ENCODE measurements around the gene NCKAP5L. TPM values are rescaled to one million over a fixed set of nuclear protein-coding genes. Genes with fewer than 3 reads are reported as not detected.
"Not testable (repeated sequence)": the region's sequence is repeated elsewhere in the genome, so short reads cannot be mapped to it uniquely, and the experiment has no call there.

NCKAP5L gene, protein sequence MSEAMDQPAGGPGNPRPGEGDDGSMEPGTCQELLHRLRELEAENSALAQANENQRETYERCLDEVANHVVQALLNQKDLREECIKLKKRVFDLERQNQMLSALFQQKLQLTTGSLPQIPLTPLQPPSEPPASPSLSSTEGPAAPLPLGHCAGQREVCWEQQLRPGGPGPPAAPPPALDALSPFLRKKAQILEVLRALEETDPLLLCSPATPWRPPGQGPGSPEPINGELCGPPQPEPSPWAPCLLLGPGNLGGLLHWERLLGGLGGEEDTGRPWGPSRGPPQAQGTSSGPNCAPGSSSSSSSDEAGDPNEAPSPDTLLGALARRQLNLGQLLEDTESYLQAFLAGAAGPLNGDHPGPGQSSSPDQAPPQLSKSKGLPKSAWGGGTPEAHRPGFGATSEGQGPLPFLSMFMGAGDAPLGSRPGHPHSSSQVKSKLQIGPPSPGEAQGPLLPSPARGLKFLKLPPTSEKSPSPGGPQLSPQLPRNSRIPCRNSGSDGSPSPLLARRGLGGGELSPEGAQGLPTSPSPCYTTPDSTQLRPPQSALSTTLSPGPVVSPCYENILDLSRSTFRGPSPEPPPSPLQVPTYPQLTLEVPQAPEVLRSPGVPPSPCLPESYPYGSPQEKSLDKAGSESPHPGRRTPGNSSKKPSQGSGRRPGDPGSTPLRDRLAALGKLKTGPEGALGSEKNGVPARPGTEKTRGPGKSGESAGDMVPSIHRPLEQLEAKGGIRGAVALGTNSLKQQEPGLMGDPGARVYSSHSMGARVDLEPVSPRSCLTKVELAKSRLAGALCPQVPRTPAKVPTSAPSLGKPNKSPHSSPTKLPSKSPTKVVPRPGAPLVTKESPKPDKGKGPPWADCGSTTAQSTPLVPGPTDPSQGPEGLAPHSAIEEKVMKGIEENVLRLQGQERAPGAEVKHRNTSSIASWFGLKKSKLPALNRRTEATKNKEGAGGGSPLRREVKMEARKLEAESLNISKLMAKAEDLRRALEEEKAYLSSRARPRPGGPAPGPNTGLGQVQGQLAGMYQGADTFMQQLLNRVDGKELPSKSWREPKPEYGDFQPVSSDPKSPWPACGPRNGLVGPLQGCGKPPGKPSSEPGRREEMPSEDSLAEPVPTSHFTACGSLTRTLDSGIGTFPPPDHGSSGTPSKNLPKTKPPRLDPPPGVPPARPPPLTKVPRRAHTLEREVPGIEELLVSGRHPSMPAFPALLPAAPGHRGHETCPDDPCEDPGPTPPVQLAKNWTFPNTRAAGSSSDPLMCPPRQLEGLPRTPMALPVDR (N-terminal part only)
- 29.2 and 29.6 TPM in 2 replicates for total RNA-seq (2014; rRNA removed; shearing (Covaris generic))
- polyA plus RNA-seq (2015; cell fraction: cytosol; rRNA removed) = 59.9 and 79.3 TPM in 2 replicates
- polyA plus RNA-seq (2015; cell fraction: nucleus; rRNA removed) = 108 and 142 TPM in 2 replicates

DNA sequence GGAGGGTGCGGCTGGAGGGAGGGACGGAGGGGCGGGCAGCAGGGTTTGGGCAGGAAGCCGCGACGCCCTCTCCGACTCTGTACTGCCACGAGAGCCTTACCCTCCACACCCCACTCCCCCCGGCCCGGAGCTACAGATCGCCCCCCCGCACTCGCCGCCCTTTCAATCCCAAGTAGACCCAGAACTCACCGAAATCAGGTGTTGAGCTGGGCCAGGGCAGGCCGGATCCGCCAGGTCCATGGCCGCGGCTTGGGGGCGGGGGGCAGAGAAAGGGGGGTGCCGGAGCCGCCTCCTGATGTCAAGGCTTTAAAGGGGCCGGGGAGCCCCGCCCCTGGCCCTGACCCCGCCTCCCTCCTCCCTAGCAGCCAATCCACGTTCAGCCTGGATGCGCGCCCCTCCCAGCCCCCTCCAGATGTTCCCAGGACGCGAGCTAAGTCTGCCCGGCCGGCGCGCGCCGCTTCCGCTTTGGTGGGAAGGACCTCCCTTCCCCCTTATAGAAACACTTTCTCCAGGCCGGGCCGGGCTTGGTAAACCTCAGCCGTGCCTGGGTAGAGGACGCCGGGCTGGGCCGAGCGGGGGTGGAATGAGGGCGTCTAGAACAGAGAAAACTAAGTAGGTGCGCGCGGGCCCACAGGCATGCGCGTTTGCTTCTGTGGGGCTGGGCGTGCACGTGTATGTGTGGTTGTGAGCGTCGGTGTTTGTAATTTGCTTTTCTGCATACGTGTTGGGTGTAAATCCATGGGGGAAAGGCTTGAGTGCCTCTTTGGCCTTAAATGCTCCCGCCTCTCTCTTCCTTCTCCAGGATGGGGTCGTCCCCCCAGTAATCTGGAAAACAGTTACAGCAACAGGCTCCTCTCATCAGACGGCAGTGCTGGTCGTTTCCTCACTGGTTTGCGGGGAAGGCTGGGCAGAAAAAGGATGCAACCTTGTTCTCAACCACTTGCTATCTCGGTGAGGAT lies at the start of gene NCKAP5L:
Gene NCKAP5L, minus strand, starts transcription at position 281 of the 959 bp plus-strand sequence. CDS start 24,369 bp downstream, outside the sequence.
- DNase-seq (ENCODE audit: low read depth, low spot score) = peak; percentile 96
- in situ Hi-C loops (cut with HindIII; ENCODE audit: low pct_unique_long_range_greater_than_20kb, low sequenced_read_pairs) = no loop called here

DNA sequence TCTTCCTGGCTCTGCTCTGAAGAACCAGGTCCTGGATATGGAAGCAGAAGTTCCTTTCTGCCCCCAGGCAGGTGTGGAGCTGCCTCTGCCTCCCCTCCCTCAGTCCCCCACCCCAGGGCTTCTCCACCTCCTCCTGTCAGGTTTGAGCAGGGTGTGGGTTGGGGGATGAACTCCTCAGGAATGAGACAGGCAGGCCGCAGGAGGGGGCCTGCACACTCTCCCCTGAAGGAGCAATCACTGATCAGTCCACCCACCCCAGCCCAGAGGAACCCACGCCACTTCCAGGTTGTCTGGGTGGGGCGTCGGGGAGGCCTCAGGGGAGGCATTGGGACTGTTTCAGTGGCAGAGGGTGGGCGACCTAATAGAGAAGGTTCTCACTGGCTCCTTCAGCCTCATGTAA lies 48.9 kb upstream of the NCKAP5L start:
- in situ Hi-C loops (cut with HindIII; ENCODE audit: low pct_unique_long_range_greater_than_20kb, low sequenced_read_pairs) = no loop called here
- no peak for DNase-seq (ENCODE audit: low read depth, low spot score)

DNA sequence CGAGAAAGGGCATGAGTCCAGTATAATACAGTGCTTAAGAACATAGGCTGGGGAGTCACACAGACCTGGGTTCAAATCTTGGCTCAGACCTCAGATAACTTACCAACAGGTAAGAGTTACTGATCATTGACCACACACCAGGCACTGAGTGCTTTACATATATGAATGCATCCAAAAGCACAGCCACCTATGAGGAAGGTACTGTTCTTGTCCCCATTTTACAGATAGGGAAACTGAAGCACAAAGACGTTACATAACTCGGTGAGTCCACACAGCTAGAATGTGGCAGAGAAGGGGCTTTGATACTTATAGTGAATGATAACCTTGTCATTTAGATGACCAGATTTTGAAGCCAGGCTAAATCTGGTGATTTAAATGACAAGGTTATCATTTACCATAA lies 47.9 kb upstream of the NCKAP5L start:
- in situ Hi-C loops (cut with HindIII; ENCODE audit: low pct_unique_long_range_greater_than_20kb, low sequenced_read_pairs) = no loop called here
- DNase-seq (ENCODE audit: low read depth, low spot score) = no peak

DNA sequence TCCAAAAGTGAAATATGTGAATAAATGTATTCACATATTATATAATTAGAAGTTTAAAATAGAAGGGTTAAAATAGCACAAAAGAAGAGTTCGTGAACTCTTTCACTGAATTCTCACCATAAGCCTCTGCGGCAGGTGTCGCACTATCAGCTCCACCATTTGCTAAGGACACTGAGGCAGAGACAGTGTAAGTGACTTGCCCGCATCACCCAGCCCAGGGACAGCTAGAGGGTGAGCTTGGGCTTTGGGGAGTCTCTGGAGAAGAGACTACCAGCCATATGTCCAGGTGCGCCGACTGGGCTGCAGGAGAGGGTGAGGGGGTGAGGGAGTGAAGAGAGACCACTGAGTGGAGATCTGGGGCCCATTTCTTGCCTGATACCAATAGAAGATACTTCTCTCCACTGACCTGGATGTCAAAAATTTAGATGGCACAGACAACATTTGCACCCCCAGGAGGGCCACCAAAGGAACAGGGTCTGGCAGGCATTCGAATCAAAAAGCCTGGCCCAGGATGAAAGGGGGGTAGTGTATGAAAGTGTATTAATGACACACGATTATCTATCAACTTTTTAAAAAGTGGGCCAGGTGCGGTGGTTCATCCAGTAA lies 47.0 kb upstream of the NCKAP5L start:
- in situ Hi-C loops (cut with HindIII; ENCODE audit: low pct_unique_long_range_greater_than_20kb, low sequenced_read_pairs) = no loop called here
- DNase-seq (ENCODE audit: low read depth, low spot score) = no peak

DNA sequence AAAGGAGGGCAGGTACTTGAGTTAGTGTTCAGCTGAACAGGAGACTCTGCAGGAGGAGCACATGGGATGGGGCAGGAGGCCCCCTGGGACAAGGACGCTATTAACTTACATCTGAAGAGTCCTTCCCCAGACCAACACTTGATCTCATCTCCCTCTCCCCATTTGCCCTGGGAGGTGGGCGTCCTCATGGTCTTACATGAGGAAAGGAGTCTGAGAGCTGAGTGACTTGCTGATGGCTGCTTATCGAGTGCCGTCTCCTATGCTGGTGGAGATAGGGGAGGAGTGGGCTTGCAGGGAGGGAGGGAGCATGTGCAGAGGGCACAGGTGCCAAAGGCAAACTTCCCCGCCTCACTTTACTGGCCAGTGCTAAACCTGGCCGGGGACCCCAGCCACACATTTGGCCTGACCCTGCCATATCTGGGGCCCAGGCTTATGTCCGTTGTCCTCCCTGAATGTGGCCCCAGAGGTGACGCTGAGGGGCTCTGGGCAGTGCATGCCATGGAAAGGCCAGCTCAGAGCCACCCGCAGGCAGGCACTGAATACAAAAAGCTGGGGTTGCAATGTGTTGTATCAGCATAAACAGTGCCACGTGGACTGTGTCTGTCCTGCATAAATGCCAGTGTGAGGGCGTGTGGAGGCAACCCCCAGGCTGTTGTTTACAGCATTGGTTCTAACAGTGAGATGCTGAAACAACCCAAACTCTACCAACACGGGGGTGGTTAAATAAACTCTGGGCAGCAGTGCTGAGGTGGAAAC lies 46.1 kb upstream of the NCKAP5L start:
- in situ Hi-C loops (cut with HindIII; ENCODE audit: low pct_unique_long_range_greater_than_20kb, low sequenced_read_pairs) = no loop called here

DNA sequence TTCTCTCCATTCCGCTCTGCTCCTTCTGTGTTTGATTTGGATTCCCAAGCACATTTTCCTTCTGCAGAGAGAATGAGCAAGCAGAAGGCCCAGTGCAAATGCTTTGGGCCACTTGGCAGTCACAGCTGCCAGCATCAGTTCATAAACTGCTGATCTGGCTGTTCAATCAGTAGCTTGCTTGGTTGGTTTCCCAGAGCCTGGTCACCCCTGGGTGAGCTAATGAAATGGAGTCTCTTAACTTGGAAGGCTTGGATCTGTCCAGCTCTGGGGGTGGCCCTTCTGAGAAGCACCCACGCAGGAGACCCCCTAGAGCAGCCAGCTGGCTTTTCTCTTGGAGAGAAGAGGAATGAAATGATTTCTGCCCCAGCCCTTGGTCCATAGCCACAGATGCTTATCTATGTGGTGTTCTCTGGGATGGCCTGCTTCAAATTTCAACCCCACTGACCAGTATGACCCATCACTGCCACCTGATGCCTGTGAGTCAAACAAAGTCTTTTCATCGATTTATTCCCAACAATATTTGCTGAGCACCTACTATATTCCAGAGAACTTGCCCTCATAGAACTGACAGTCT lies 45.2 kb upstream of the NCKAP5L start:
- in situ Hi-C loops (cut with HindIII; ENCODE audit: low pct_unique_long_range_greater_than_20kb, low sequenced_read_pairs) = no loop called here
- no peak for DNase-seq (ENCODE audit: low read depth, low spot score)

More for the DNA sequence above, 46.1 kb upstream of the NCKAP5L start:
- DNase-seq (ENCODE audit: low read depth, low spot score) = peak; percentile 25

DNA sequence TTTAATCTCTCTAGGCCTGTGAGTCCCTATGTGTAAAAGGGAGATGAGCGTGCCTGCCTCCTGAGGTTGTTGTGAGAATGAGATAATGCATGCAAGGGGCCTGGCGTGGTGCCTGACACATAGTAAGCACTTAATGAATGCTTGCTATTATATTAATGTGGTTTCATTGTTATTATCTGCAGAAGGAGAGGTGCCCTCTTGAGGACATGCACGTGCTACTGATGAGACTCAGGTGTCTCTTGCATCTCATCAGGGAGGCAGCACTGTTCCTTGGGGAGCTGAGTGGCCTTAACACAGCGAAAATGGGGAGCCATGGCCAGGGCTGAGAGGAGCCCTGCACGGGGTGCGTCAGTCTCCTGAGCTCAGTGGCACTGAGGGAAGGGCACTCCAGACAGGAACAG lies 44.6 kb upstream of the NCKAP5L start:
- in situ Hi-C loops (cut with HindIII; ENCODE audit: low pct_unique_long_range_greater_than_20kb, low sequenced_read_pairs) = no loop called here

DNA sequence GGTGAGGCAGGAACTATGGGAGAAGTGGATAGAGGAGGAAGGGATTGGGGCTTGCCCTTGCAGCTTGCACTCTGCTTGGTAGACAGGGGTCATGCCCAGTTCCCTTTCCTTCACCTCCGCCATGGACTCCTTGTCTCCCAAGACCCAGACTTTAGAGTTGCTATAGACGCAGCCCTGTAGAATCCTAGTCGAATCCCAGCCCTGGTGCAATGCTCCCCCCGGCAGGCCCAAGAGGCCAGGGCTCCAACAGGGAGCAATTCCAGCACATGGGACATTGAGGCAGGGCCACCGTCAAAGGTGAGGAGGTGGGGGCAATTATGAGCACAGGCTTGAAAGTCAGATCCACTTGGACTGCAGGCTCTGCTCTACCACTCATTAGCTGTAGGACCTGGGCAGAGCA lies 44.2 kb upstream of the NCKAP5L start:
- in situ Hi-C loops (cut with HindIII; ENCODE audit: low pct_unique_long_range_greater_than_20kb, low sequenced_read_pairs) = no loop called here
- DNase-seq (ENCODE audit: low read depth, low spot score) = no peak

More for the DNA sequence above, 44.6 kb upstream of the NCKAP5L start:
- DNase-seq (ENCODE audit: low read depth, low spot score) = peak; percentile 15

DNA sequence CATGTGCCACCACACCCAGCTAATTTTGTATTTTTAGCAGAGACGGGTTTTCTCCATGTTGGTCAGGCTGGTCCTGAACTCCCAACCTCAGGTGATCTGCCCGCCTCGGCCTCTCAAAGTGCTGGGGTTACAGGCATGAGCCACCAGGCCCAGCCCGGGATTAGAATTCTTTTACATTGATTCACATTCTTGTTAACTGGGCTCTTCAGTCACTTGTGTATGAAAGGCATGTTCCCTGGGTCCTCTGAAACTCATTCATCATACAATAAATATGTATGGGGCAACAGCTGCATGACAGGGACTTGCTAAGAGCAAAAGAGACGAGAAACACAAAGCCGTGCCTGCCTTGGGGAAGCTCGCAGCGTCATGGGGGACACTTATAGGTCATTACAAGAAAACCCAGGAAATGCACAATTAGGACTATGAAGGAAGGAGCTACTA lies 43.6 kb upstream of the NCKAP5L start:
- DNase-seq (ENCODE audit: low read depth, low spot score); in situ Hi-C loops (cut with HindIII; ENCODE audit: low pct_unique_long_range_greater_than_20kb, low sequenced_read_pairs): not testable (repeated sequence)

DNA sequence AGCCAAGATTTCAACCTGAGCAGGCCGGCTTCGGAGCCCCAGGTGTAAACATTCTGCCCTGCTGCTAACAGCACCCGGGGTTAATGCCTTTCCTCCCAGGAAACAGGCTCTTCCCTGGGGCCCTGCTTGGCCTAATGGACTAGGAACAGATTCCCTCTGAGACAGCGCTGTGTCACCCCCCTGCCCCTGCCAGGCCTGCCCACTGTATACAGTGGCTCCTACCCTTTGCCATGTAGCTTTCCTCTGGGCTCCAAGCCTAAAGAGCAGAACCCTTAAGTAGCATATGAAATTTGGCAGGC lies 43.0 kb upstream of the NCKAP5L start:
- no peak for DNase-seq (ENCODE audit: low read depth, low spot score)
- in situ Hi-C loops (cut with HindIII; ENCODE audit: low pct_unique_long_range_greater_than_20kb, low sequenced_read_pairs) = no loop called here

DNA sequence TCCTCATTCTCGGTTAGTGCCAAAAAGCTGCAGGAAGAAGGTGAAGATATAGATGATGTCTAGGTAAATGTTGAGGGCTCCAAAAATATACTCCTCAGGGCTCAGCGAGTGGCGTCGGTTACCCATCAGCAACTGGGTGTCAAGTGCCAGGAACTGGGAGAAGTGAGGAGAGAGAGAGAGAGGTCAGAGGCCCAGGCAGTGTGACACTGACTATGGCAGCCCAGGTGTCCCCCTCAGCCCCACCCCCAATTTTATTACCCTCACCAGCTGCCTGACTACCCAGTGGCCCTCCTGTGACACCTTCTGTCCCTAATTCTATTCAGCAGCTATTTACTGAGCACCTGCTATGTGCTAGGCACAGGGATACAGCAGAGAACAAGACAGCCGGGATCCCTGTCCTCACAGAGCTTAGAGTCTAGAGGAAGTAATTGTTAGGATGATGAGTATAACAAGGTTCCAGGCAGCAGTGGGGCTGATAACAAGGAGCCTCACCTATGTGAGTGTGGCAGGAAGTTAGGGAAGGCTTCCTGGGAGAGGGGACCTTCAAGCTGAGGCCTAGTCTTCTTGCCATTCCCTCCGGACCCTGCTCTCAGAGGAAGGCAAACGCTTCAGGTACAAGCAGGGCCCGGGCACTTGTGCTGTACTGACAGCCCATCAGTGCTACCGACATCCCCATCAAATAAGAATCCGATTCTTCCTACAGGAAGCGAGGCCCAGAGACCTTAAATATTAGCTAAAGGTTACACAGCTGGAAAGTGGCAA lies 42.5 kb upstream of the NCKAP5L start:
- in situ Hi-C loops (cut with HindIII; ENCODE audit: low pct_unique_long_range_greater_than_20kb, low sequenced_read_pairs) = no loop called here
- no peak for DNase-seq (ENCODE audit: low read depth, low spot score)

DNA sequence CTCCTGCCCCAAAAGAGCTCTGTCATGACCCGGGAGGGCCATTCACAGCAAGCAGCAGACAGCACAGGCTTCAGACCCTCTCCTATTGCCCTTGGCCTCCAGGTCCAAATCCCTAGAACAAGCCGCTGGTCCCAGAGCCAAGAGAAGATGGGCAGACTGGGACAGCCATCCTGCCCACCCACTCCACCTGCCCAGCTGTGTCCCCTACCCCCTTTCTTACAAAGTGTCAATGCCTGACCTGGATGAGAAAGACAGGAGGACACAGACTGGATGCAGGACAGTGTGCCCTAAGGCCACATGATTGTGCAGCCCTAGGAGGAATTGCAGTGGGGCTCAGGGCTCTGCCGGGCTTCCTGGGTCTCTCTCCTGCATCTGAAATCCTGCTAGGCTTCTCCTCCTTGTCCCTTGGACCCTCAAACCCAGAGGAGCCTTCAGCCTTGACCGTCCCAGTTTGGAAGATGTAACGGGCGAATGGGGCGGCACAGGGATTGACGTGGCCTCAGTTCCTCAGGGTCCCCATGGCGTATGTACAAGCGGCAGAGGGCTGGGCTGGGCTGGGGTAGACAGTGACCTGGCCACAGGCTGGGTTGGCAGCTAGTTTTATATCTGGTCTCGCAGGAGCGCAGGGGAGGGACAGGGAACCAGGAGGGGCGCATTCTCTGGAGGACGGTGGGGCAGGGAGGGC lies 41.7 kb upstream of the NCKAP5L start:
- in situ Hi-C loops (cut with HindIII; ENCODE audit: low pct_unique_long_range_greater_than_20kb, low sequenced_read_pairs) = no loop called here
- no peak for DNase-seq (ENCODE audit: low read depth, low spot score)

DNA sequence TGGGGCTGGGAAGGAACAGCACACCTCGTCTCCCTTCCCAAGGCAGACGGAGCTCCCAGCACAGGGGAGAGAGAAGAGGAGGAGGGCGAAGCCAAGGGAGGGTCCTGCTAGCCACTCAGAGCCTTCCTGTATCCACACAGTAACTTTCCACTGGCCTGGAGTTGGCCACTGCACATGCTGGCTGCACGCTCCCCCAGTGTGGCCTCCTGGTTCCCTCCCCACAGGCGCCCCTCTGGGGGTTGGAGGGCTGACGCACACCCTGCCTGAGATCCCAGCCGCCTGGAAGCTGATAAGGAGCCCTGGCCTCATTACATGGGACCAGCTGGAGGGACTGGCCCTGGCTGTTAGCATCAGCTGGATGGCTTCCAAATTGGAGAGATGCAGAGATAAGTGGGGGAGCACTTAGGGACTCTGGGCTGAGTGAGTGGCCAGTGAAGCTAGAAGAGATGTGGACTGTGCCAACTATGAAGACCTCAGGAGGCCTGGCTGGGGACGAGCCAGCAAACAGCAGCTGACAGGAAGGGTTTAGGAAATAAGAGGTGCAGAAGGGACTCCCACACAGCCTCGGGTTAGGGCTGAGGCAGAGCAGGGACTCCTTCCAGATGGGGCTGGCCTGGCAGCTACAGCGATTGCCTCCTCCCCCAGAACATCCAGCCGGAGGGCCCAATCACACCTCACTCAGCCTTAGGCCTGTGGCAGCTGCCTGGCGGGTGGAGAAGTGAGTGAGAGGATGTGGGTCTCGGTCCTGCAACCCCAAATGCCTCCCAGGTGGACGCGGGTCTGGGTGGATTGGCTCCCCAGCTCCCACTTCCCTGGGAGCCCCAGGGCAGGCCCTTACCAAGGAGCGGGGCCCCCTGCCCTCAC lies 41.0 kb upstream of the NCKAP5L start:
- no peak for DNase-seq (ENCODE audit: low read depth, low spot score)
- in situ Hi-C loops (cut with HindIII; ENCODE audit: low pct_unique_long_range_greater_than_20kb, low sequenced_read_pairs) = no loop called here

Data from SK-MEL-5 (cell line).